Panc1 (cell line): ENCODE data around the gene JAZF1. TPM values are rescaled to one million over a fixed set of nuclear protein-coding genes. Genes with fewer than 3 reads are reported as not detected.

Experiments used
- ATAC-seq: fragments of 200-7000 bp; cut with Tn5 transposase; 2 replicates; pipeline ENCODE4 v1.9.1; 2020; ENCODE audit warnings: mild to moderate bottlenecking, moderate library complexity
- BruUV-seq: library from RNA; stranded (reverse); fragments of 400-500 nt; replicated peaks from 2 replicates; lab custom pipeline; 2021; lab: Mats Ljungman, UMichigan
- CTCF ChIA-PET: fragments of 300-600 bp; sonication (Branson Sonifier 250); formaldehyde crosslinking; loops from one replicate; lab custom pipeline; 2022; ENCODE audit warnings: antibody characterized with exemption; lab: Charles Lee
- POLR2A ChIA-PET: fragments of 300-600 bp; sonication (Branson Sonifier 250); formaldehyde crosslinking; loops from one replicate; lab custom pipeline; 2022; ENCODE audit warnings: antibody characterized with exemption; lab: Charles Lee
- DNase-seq: peaks from one replicate; pipeline ENCODE4 v3.0.0-alpha.2; 2010; ENCODE audit warnings: low read depth, low spot score
- H3K27ac ChIP-seq: 2 replicates; pipeline ENCODE4 v1.5.1; 2011; ENCODE audit warnings: mild to moderate bottlenecking, low read length, inconsistent platforms
- H3K27me3 ChIP-seq: fragments of 200-500 bp; sonication (Bioruptor generic); 2 replicates; pipeline ENCODE4 v1.6.0; 2014; ENCODE audit warnings: low read length, inconsistent platforms; ENCODE audit not compliant: control insufficient read depth, insufficient read depth
- H3K36me3 ChIP-seq: fragments of 200-500 bp; sonication (Bioruptor generic); 2 replicates; pipeline ENCODE4 v1.5.1; 2014; ENCODE audit warnings: inconsistent platforms, mild to moderate bottlenecking, low read length, moderate library complexity; ENCODE audit not compliant: control insufficient read depth, insufficient read depth
- H3K4me1 ChIP-seq: 2 replicates; pipeline ENCODE4 v1.5.1; 2011; ENCODE audit warnings: inconsistent platforms, mild to moderate bottlenecking, low read length, moderate library complexity; ENCODE audit not compliant: control insufficient read depth, insufficient read depth
- H3K4me3 ChIP-seq, 2 experiments: 2 replicates each; pipeline ENCODE4 v1.5.1; 2011 to 2012; ENCODE audit warnings: low read depth in 2 of 2, low read length in 2 of 2, mild to moderate bottlenecking in 2 of 2, inconsistent platforms in 1 of 2, moderate library complexity in 1 of 2
- H3K9me3 ChIP-seq: fragments of 200-500 bp; sonication (Bioruptor generic); 2 replicates; pipeline ENCODE4 v1.5.1; 2014; ENCODE audit warnings: low read depth, mild to moderate bottlenecking, inconsistent platforms, low read length, moderate library complexity; ENCODE audit not compliant: control insufficient read depth, insufficient read depth
- POLR2AphosphoS5 ChIP-seq: IDR thresholded peaks from 2 replicates; pipeline ENCODE4 v1.6.1; 2012; ENCODE audit warnings: mild to moderate bottlenecking, low read depth, low read length, moderate library complexity
- SIN3A ChIP-seq: IDR thresholded peaks from 2 replicates; pipeline ENCODE4 v1.6.1; 2012; ENCODE audit warnings: low read depth, mild to moderate bottlenecking, low read length, moderate library complexity, borderline replicate concordance; ENCODE audit not compliant: insufficient read depth
- TCF7L2 ChIP-seq: IDR thresholded peaks from 2 replicates; pipeline ENCODE4 v1.6.1; 2011; ENCODE audit warnings: mild to moderate bottlenecking, low read depth, low read length, inconsistent platforms
- in situ Hi-C: cut with HindIII; loops from 2 replicates; pipeline ENCODE4 v1.10.0; 2016; ENCODE audit warnings: low sequenced_read_pairs, low pct_unique_long_range_greater_than_20kb
- intact Hi-C: fragments of 100-400 bp; cut with micrococcal nuclease; formaldehyde crosslinking; loops from one replicate; pipeline ENCODE4 v1.10.0; 2022; ENCODE audit not compliant: unreplicated experiment
- total RNA-seq: library from RNA; stranded (reverse); gene quantifications from one replicate; pipeline ENCODE4 v1.2.1, GENCODE V29; 2021; ENCODE audit not compliant: unreplicated experiment
- TF ChIP-seq, protein P1 (sequence below): fragments of 450-650 bp; IDR thresholded peaks from 2 replicates; pipeline ENCODE4 v1.5.1; 2017; ENCODE audit warnings: mild to moderate bottlenecking
- TF ChIP-seq, protein P2 (sequence below), 2 experiments: IDR thresholded peaks; 2 replicates each; pipeline ENCODE4 v1.6.1; 2011 to 2012; ENCODE audit warnings: low read depth in 2 of 2, control low read depth in 1 of 2, low read length in 1 of 2, mild to moderate bottlenecking in 1 of 2, moderate library complexity in 1 of 2; ENCODE audit not compliant: insufficient read depth in 1 of 2

JAZF1 gene
- total RNA-seq, 1 experiment from 2014 or later: 8.8 TPM

DNA sequence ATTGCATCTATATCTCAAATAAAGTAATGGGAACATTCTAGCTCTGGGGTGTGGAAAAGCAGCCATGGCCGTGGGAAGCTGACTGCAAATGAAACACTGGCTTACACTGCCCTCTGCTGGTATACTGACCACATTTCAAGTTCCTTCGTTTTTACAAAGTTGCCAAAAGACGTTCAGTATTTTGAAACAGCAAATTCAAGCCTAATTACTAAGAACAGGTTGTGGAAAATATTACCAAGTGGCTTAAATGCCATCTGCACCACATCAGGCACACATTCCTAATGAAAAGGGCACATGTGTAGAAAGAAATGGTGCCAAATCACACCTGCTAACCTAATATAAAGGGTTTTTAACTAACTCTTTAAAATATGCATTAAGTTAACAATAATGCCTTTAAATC, 83.9 kb downstream of the JAZF1 start:
- H3K27me3 ChIP-seq: no peaks in the 10 kb centered on the region
- ChIA-PET CTCF (interaction anchor here (0.7 to 3.3 kb wide), 7 partner anchors 34 to 901 kb away, joined by 3 to 23 read pairs (median 5); no protein-coding TSS in a partner anchor), POLR2A (interaction anchor here (0.6 kb wide), 2 partner anchors 35 to 522 kb away, joined by 3 to 16 read pairs; no protein-coding TSS in a partner anchor)
- TF ChIP-seq, protein P1, sequence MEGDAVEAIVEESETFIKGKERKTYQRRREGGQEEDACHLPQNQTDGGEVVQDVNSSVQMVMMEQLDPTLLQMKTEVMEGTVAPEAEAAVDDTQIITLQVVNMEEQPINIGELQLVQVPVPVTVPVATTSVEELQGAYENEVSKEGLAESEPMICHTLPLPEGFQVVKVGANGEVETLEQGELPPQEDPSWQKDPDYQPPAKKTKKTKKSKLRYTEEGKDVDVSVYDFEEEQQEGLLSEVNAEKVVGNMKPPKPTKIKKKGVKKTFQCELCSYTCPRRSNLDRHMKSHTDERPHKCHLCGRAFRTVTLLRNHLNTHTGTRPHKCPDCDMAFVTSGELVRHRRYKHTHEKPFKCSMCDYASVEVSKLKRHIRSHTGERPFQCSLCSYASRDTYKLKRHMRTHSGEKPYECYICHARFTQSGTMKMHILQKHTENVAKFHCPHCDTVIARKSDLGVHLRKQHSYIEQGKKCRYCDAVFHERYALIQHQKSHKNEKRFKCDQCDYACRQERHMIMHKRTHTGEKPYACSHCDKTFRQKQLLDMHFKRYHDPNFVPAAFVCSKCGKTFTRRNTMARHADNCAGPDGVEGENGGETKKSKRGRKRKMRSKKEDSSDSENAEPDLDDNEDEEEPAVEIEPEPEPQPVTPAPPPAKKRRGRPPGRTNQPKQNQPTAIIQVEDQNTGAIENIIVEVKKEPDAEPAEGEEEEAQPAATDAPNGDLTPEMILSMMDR: peak; percentile 91
- TF ChIP-seq SIN3A (no peak), TCF7L2 (no peak)
- TF ChIP-seq, protein P2, sequence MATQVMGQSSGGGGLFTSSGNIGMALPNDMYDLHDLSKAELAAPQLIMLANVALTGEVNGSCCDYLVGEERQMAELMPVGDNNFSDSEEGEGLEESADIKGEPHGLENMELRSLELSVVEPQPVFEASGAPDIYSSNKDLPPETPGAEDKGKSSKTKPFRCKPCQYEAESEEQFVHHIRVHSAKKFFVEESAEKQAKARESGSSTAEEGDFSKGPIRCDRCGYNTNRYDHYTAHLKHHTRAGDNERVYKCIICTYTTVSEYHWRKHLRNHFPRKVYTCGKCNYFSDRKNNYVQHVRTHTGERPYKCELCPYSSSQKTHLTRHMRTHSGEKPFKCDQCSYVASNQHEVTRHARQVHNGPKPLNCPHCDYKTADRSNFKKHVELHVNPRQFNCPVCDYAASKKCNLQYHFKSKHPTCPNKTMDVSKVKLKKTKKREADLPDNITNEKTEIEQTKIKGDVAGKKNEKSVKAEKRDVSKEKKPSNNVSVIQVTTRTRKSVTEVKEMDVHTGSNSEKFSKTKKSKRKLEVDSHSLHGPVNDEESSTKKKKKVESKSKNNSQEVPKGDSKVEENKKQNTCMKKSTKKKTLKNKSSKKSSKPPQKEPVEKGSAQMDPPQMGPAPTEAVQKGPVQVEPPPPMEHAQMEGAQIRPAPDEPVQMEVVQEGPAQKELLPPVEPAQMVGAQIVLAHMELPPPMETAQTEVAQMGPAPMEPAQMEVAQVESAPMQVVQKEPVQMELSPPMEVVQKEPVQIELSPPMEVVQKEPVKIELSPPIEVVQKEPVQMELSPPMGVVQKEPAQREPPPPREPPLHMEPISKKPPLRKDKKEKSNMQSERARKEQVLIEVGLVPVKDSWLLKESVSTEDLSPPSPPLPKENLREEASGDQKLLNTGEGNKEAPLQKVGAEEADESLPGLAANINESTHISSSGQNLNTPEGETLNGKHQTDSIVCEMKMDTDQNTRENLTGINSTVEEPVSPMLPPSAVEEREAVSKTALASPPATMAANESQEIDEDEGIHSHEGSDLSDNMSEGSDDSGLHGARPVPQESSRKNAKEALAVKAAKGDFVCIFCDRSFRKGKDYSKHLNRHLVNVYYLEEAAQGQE (IDR thresholded peaks at IDR 0.05; ENCODE audit: insufficient read depth in 1 of 2, low read depth in 2 of 2, low read length in 1 of 2): no peak
- ATAC-seq: peak; percentile 80; the same call in 1 of the 2 replicates
- H3K4me3 ChIP-seq: no peak overlapping the region
- intact Hi-C loops: loop anchor here (5.0 to 10.0 kb wide), 4 partner anchors 172 to 899 kb away; partner anchors contain the start of gene TAX1BP1
- no peak for DNase-seq
- no peaks in the 10 kb centered on the region for H3K36me3 ChIP-seq
- no peak overlapping the region for H3K27ac ChIP-seq
- H3K4me1 ChIP-seq: no peaks in the 10 kb centered on the region
- H3K9me3 ChIP-seq: no peaks in the 10 kb centered on the region
- in situ Hi-C loops: no loop called here
- no TSS peak for BruUV-seq

DNA sequence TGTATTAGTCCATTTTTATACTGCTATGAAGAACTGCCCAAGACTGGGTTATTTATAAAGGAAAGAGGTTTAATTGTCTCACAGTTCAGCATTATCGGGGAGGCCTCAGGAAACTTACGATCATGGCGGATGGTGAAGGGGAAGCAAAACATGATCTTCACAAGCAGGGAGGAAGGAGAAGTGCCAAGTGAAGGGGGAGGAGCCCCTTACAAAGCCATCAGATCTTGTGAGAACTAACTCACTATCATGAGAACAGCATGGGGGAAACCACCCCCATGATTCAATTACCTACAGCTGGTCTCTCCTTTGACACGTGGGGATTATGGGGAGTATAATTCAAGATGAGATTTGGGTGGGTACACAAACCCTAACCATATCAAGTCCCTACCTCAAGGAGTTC, 85.4 kb downstream of the JAZF1 start:
- in situ Hi-C loops: no loop called here
- no peak for DNase-seq
- no peaks in the 10 kb centered on the region for H3K36me3 ChIP-seq
- POLR2A ChIA-PET: no interaction called here
- no peaks in the 10 kb centered on the region for H3K9me3 ChIP-seq
- no peaks in the 10 kb centered on the region for H3K27me3 ChIP-seq
- no peak for ATAC-seq
- CTCF ChIA-PET: interaction anchor here (3.3 kb wide), 1 partner anchor 33 kb away, joined by 23 read pairs; no protein-coding TSS in a partner anchor
- TF ChIP-seq, protein P1: no peak
- TF ChIP-seq TCF7L2: no peak
- no peak for TF ChIP-seq POLR2AphosphoS5
- no peaks in the 10 kb centered on the region for H3K4me1 ChIP-seq
- intact Hi-C loops: loop anchor here (5.0 to 10.0 kb wide), 4 partner anchors 170 to 898 kb away; partner anchors contain the start of gene TAX1BP1
- H3K4me3 ChIP-seq: no peak overlapping the region
- no TSS peak for BruUV-seq
- H3K27ac ChIP-seq: peak overlapping the region; percentile 41
